ENCODE data around the gene SLF1. TPM values are rescaled to one million over a fixed set of nuclear protein-coding genes. Genes with fewer than 3 reads are reported as not detected.

SLF1 gene
- total RNA-seq, 3 donors from 2014 or later = 6.7 to 12.9 (median 8.5) TPM

DNA sequence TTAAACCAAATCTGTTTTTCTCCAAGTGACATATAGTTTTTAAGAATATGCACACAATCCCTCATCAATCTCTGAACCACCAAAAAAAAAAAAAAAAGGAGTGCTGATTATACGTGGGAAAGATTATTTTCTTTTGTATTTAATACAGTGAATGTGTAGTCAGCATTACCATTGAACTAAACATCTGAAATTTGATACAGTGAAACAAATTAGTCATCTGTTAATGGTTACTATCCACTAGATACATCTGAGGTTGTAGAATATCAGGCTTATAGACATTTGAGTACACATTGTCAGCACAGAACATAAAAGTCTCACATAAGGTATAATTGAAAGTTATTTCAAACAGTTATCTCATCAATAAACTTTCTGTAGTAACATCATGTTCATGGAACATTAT is 87.0 kb downstream of the SLF1 start:
- no peaks in the 10 kb centered on the region for H3K9me3 ChIP-seq
- intact Hi-C loops (cut with DNase I; ENCODE audit: low total_unique reads) = no loop called here
- H3K27me3 ChIP-seq = no peaks in the 10 kb centered on the region
- no peaks in the 10 kb centered on the region for H3K36me3 ChIP-seq
- DNase-seq (ENCODE audit: low spot score in 2 of 2) = no peak
- H3K27ac ChIP-seq = no peak overlapping the region
- no peak overlapping the region for H3K4me3 ChIP-seq
- TF ChIP-seq CTCF (IDR thresholded peaks at IDR 0.05) (no peak), POLR2AphosphoS5 (IDR thresholded peaks at IDR 0.05) (no peak), POLR2A (IDR thresholded peaks at IDR 0.05) (no peak)
- H3K4me1 ChIP-seq = no peaks in the 10 kb centered on the region

GRCh38 chr5:94707359-94707758 is 88.9 kb downstream of the SLF1 start:
- H3K27ac ChIP-seq = no peak overlapping the region
- no peaks in the 10 kb centered on the region for H3K36me3 ChIP-seq
- no peak for DNase-seq (ENCODE audit: low spot score in 2 of 2)
- intact Hi-C loops (cut with DNase I; ENCODE audit: low total_unique reads) = no loop called here
- no peaks in the 10 kb centered on the region for H3K4me1 ChIP-seq
- H3K4me3 ChIP-seq = no peak overlapping the region
- TF ChIP-seq CTCF (IDR thresholded peaks at IDR 0.05) = no peak
- no peak for TF ChIP-seq POLR2A (IDR thresholded peaks at IDR 0.05)
- no peak for TF ChIP-seq POLR2AphosphoS5 (IDR thresholded peaks at IDR 0.05)
- no peaks in the 10 kb centered on the region for H3K27me3 ChIP-seq
- no peaks in the 10 kb centered on the region for H3K9me3 ChIP-seq

GRCh38 chr5:94709277-94709676 is 90.8 kb downstream of the SLF1 start:
- no peaks in the 10 kb centered on the region for H3K9me3 ChIP-seq
- no peak for TF ChIP-seq POLR2AphosphoS5 (IDR thresholded peaks at IDR 0.05)
- TF ChIP-seq CTCF (IDR thresholded peaks at IDR 0.05) = no peak
- no peak for TF ChIP-seq POLR2A (IDR thresholded peaks at IDR 0.05)
- no peaks in the 10 kb centered on the region for H3K27me3 ChIP-seq
- no peak overlapping the region for H3K27ac ChIP-seq
- no peak overlapping the region for H3K4me3 ChIP-seq
- H3K36me3 ChIP-seq = no peaks in the 10 kb centered on the region
- intact Hi-C loops (cut with DNase I; ENCODE audit: low total_unique reads) = no loop called here
- no peak for DNase-seq (ENCODE audit: low spot score in 2 of 2)
- no peaks in the 10 kb centered on the region for H3K4me1 ChIP-seq

- Histone ChIP-seq H3K27me3 (no peaks in the 10 kb centered on the region), H3K4me3 (no peak overlapping the region), H3K27ac (no peak overlapping the region), H3K9me3 (no peaks in the 10 kb centered on the region), H3K4me1 (no peaks in the 10 kb centered on the region), H3K36me3 (no peaks in the 10 kb centered on the region)
- intact Hi-C loops (cut with DNase I; ENCODE audit: low total_unique reads) = no loop called here
- TF ChIP-seq POLR2AphosphoS5 (IDR thresholded peaks at IDR 0.05) (no peak), CTCF (IDR thresholded peaks at IDR 0.05) (no peak), POLR2A (IDR thresholded peaks at IDR 0.05) (no peak)
- DNase-seq (ENCODE audit: low spot score in 2 of 2) = no peak
Measured at GRCh38 chr5:94711785-94712184, 93.3 kb downstream of the SLF1 start.

GRCh38 chr5:94715768-94716167 is 97.3 kb downstream of the SLF1 start:
- no peaks in the 10 kb centered on the region for H3K36me3 ChIP-seq
- no peaks in the 10 kb centered on the region for H3K4me1 ChIP-seq
- no peak for DNase-seq (ENCODE audit: low spot score in 2 of 2)
- no peak overlapping the region for H3K27ac ChIP-seq
- H3K4me3 ChIP-seq = no peak overlapping the region
- H3K27me3 ChIP-seq = no peaks in the 10 kb centered on the region
- H3K9me3 ChIP-seq = no peaks in the 10 kb centered on the region
- intact Hi-C loops (cut with DNase I; ENCODE audit: low total_unique reads) = no loop called here
- TF ChIP-seq CTCF (IDR thresholded peaks at IDR 0.05) (no peak), POLR2A (IDR thresholded peaks at IDR 0.05) (no peak), POLR2AphosphoS5 (IDR thresholded peaks at IDR 0.05) (no peak)

Measured in breast epithelium (tissue), 4 donors.